HepG2 (cell line): ENCODE data around the gene PIK3CD. TPM values are rescaled to one million over a fixed set of nuclear protein-coding genes. Genes with fewer than 3 reads are reported as not detected.

Experiments used
- ATAC-seq: fragments of 200-7000 bp; cut with Tn5 transposase; 3 replicates; pipeline ENCODE4 v1.9.1; 2020; ENCODE audit warnings: mild to moderate bottlenecking, moderate library complexity
- BruUV-seq: library from RNA; stranded (reverse); fragments of 400-500 nt; replicated peaks from 2 replicates; lab custom pipeline; 2021; lab: Mats Ljungman, UMichigan
- CTCF ChIA-PET: fragments of 300-600 bp; formaldehyde crosslinking; extraction: SDS; loops from one replicate; lab custom pipeline; 2021; ENCODE audit warnings: low total read pairs, inconsistent platforms, low intra/inter-chr PET ratio; lab: Yijun Ruan, JAX
- POLR2A ChIA-PET: fragments of 350-600 bp; sonication (Branson Sonifier 250); formaldehyde crosslinking; loops from one replicate; lab custom pipeline; 2020; ENCODE audit warnings: antibody characterized with exemption, inconsistent platforms; lab: Yijun Ruan, JAX
- DNase-seq: peaks from one replicate; pipeline ENCODE4 v3.0.0-alpha.2; 2015; ENCODE audit warnings: low spot score
- FAIRE-seq: peaks from 3 replicates; lab custom pipeline; 2011; peaks lifted over from hg19 to GRCh38; lab: Jason Lieb, UNC
- H2AFZ ChIP-seq: one replicate; pipeline ENCODE4 v1.6.1; 2011; ENCODE audit warnings: low read length, inconsistent platforms
- H3K27ac ChIP-seq: fragments of 300-600 bp; 3 replicates; pipeline ENCODE4 v1.8.0; 2011; ENCODE audit warnings: mixed run types, mild to moderate bottlenecking, mixed read lengths, low read length, inconsistent platforms; ENCODE audit not compliant: insufficient read depth; ENCODE audit errors: extremely low read length
- H3K27me3 ChIP-seq, 2 experiments: fragments of 200-600 bp in 1 of 2; 2 replicates in 1 of 2; 3 replicates in 1 of 2; pipeline versions ENCODE4 v1.6.0 to v1.8.0; 2011; ENCODE audit warnings: low read length in 2 of 2, mild to moderate bottlenecking in 2 of 2, moderate library complexity in 2 of 2, inconsistent platforms in 1 of 2; ENCODE audit not compliant: insufficient read depth in 2 of 2, control insufficient read depth in 1 of 2
- H3K36me3 ChIP-seq, 2 experiments: fragments of 200-600 bp in 1 of 2; replicated peaks in 1 of 2; 2 replicates in 1 of 2; 3 replicates in 1 of 2; pipeline versions ENCODE4 v1.5.1 to v1.8.0; 2011; ENCODE audit warnings: low read length in 2 of 2, inconsistent platforms in 1 of 2; ENCODE audit not compliant: insufficient read depth in 2 of 2, control insufficient read depth in 1 of 2
- H3K4me1 ChIP-seq: 2 replicates; pipeline ENCODE4 v1.5.1; 2012; ENCODE audit warnings: low read length, inconsistent platforms; ENCODE audit not compliant: insufficient read depth
- H3K4me2 ChIP-seq: 2 replicates; pipeline ENCODE4 v1.6.0; 2011; ENCODE audit warnings: low read depth, low read length, inconsistent platforms
- H3K4me3 ChIP-seq, 3 experiments: fragments of 200-600 bp in 1 of 3; sonication (generic), shearing (Covaris generic) in 1 of 3; replicated peaks in 1 of 3; 2 replicates each; pipeline ENCODE4 v1.5.1; 2011 to 2016; ENCODE audit warnings: low read length in 3 of 3, inconsistent platforms in 2 of 3, low read depth in 2 of 3, mild to moderate bottlenecking in 2 of 3, control low read depth in 1 of 3, mixed read lengths in 1 of 3; ENCODE audit not compliant: insufficient read depth in 1 of 3
- H3K79me2 ChIP-seq: one replicate; pipeline ENCODE4 v1.6.1; 2011; ENCODE audit warnings: low read length, inconsistent platforms; ENCODE audit not compliant: insufficient read depth
- H3K9ac ChIP-seq: 2 replicates; pipeline ENCODE4 v1.6.0; 2011; ENCODE audit warnings: mild to moderate bottlenecking, low read depth, low read length, inconsistent platforms; ENCODE audit not compliant: insufficient read depth
- H3K9me3 ChIP-seq: 2 replicates; pipeline ENCODE4 v1.5.1; 2012; ENCODE audit warnings: mild to moderate bottlenecking, low read length
- H4K20me1 ChIP-seq: 2 replicates; pipeline ENCODE4 v1.6.0; 2011; ENCODE audit warnings: inconsistent platforms, mild to moderate bottlenecking, low read length, moderate library complexity; ENCODE audit not compliant: insufficient read depth
- FOSL1 ChIP-seq: sonication (generic); formaldehyde crosslinking; IDR thresholded peaks from 2 replicates; pipeline ENCODE4 v1.9.0; 2021; ENCODE audit warnings: missing genetic modification reagents, borderline replicate concordance
- HIC2 ChIP-seq: sonication (generic); formaldehyde crosslinking; IDR thresholded peaks from 2 replicates; pipeline ENCODE4 v1.9.0; 2022; ENCODE audit warnings: low read depth, missing genetic modification reagents
- HOXD1 ChIP-seq: sonication (generic); formaldehyde crosslinking; IDR thresholded peaks from 2 replicates; pipeline ENCODE4 v1.5.0; 2020; ENCODE audit warnings: missing genetic modification reagents
- IRF2 ChIP-seq: IDR thresholded peaks from 2 replicates; pipeline ENCODE4 v1.6.1; 2018; ENCODE audit warnings: missing genetic modification reagents, missing compliant biosample characterization
- JUND ChIP-seq: sonication (generic); formaldehyde crosslinking; IDR thresholded peaks from 2 replicates; pipeline ENCODE4 v1.8.0; 2022; ENCODE audit warnings: mild to moderate bottlenecking, missing genetic modification reagents
- NCOA2 ChIP-seq: sonication (generic); formaldehyde crosslinking; IDR thresholded peaks from 2 replicates; pipeline ENCODE4 v1.8.0; 2022; ENCODE audit warnings: inconsistent platforms
- NFYB ChIP-seq: sonication (generic); formaldehyde crosslinking; IDR thresholded peaks from 2 replicates; pipeline ENCODE4 v1.4.0; 2020; ENCODE audit warnings: missing genetic modification reagents
- NKX3-1 ChIP-seq: sonication (generic); formaldehyde crosslinking; IDR thresholded peaks from 2 replicates; pipeline ENCODE4 v1.5.0; 2020; ENCODE audit warnings: missing genetic modification reagents
- PCBP1 ChIP-seq: fragments of 200-400 bp; formaldehyde crosslinking; IDR thresholded peaks from 2 replicates; pipeline ENCODE4 v1.6.1; 2017; ENCODE audit warnings: mild to moderate bottlenecking, low read depth, low read length, borderline replicate concordance
- POLR2A ChIP-seq, 2 experiments: IDR thresholded peaks; 2 replicates each; pipeline ENCODE4 v1.6.1; 2011; ENCODE audit warnings: low read depth in 2 of 2, low read length in 2 of 2, mild to moderate bottlenecking in 1 of 2, moderate library complexity in 1 of 2; ENCODE audit not compliant: insufficient read depth in 1 of 2
- REL ChIP-seq: sonication (generic); formaldehyde crosslinking; conservative IDR thresholded peaks from 2 replicates; pipeline ENCODE4 v1.8.0; 2022; ENCODE audit warnings: mild to moderate bottlenecking, missing genetic modification reagents, moderate library complexity
- RORA ChIP-seq: sonication (generic); formaldehyde crosslinking; IDR thresholded peaks from 2 replicates; pipeline ENCODE4 v1.5.0; 2020; ENCODE audit warnings: mild to moderate bottlenecking, missing genetic modification reagents, moderate library complexity
- SETDB1 ChIP-seq: sonication (generic); formaldehyde crosslinking; IDR thresholded peaks from 2 replicates; pipeline ENCODE4 v1.5.1; 2020; ENCODE audit warnings: missing genetic modification reagents, mild to moderate bottlenecking, borderline replicate concordance
- SP2 ChIP-seq: sonication (generic); formaldehyde crosslinking; IDR thresholded peaks from 2 replicates; pipeline ENCODE4 v1.5.1; 2020; ENCODE audit warnings: mild to moderate bottlenecking, missing genetic modification reagents
- XBP1 ChIP-seq: sonication (generic); formaldehyde crosslinking; IDR thresholded peaks from 2 replicates; pipeline ENCODE4 v1.5.0; 2020; ENCODE audit warnings: missing genetic modification reagents
- ZFP36 ChIP-seq: fragments of 150-350 bp; IDR thresholded peaks from 2 replicates; pipeline ENCODE4 v1.6.1; 2018; ENCODE audit warnings: borderline replicate concordance, low read length, low read depth; ENCODE audit not compliant: partially characterized antibody
- ZNF12 ChIP-seq: sonication (generic); formaldehyde crosslinking; IDR thresholded peaks from 2 replicates; pipeline ENCODE4 v1.5.0; 2020; ENCODE audit warnings: missing genetic modification reagents
- ZNF354B ChIP-seq: sonication (generic); formaldehyde crosslinking; IDR thresholded peaks from 2 replicates; pipeline ENCODE4 v1.8.0; 2022; ENCODE audit warnings: mild to moderate bottlenecking, missing genetic modification reagents
- ZNF567 ChIP-seq: sonication (generic); formaldehyde crosslinking; IDR thresholded peaks from 2 replicates; pipeline ENCODE4 v1.8.1; 2023; ENCODE audit warnings: mild to moderate bottlenecking, missing genetic modification reagents, borderline replicate concordance
- ZNF660 ChIP-seq: sonication (generic); formaldehyde crosslinking; IDR thresholded peaks from 2 replicates; pipeline ENCODE4 v1.5.1; 2020; ENCODE audit warnings: mild to moderate bottlenecking, low read depth, missing genetic modification reagents, borderline replicate concordance
- ZNF841 ChIP-seq: sonication (generic); formaldehyde crosslinking; IDR thresholded peaks from 2 replicates; pipeline ENCODE4 v1.8.1; 2023; ENCODE audit warnings: missing genetic modification reagents, borderline replicate concordance
- ZSCAN31 ChIP-seq: sonication (generic); formaldehyde crosslinking; IDR thresholded peaks from 2 replicates; pipeline ENCODE4 v1.5.0; 2020; ENCODE audit warnings: low read depth, mild to moderate bottlenecking, missing genetic modification reagents
- WGBS: methylation state at CpG from one replicate; pipeline ENCODE4 v1.1.6; 2017; ENCODE audit warnings: low lambda C conversion rate; 5-methylcytosine and 5-hydroxymethylcytosine counted together
- in situ Hi-C: cut with HindIII; loops from 2 replicates; pipeline ENCODE4 v1.10.0; 2017; ENCODE audit warnings: low pct_unique_long_range_greater_than_20kb; ENCODE audit not compliant: extremely low pct_ligation_motif_present
- intact Hi-C: fragments of 100-400 bp; cut with micrococcal nuclease; formaldehyde crosslinking; loops from one replicate; pipeline ENCODE4 v1.10.0; 2022; ENCODE audit not compliant: unreplicated experiment
- polyA plus RNA-seq, 8 experiments: library from polyadenylated mRNA; depleted of rRNA in 3 of 8; stranded (reverse) in 7 of 8; unstranded in 1 of 8; fragments of >200 nt; fragmentation: Illumina TruSeq in 4 of 8; extraction: Trizol in 4 of 8; gene quantifications; 2 replicates each; pipeline versions ENCODE4 v1.2.1 to v1.2.3, GENCODE V29; 2011 to 2016; ENCODE audit warnings: low read depth in 4 of 8, missing spikeins in 1 of 8, mixed read lengths in 1 of 8; ENCODE audit not compliant: insufficient read depth in 1 of 8
- total RNA-seq, 5 experiments: library from RNA; depleted of rRNA; stranded (reverse); fragments of >200 nt; fragmentation: Illumina TruSeq; extraction: Trizol; gene quantifications; 2 replicates each; pipeline ENCODE4 v1.2.3, GENCODE V29; 2016; ENCODE audit warnings: low read depth in 1 of 5

The PIK3CD gene
- total and polyA plus RNA-seq, 2 of the 13 experiments (the other 11 are each of a cell fraction or from before 2014, with no cell fraction given): 7.1 to 10.0 TPM

- H2AFZ ChIP-seq: no peak overlapping the region
- TF ChIP-seq ZNF841: no peak
- TF ChIP-seq FOSL1: no peak
- no peak for TF ChIP-seq HIC2 (CRISPR knock-in tag)
- no peak for TF ChIP-seq REL
- no peak overlapping the region for H3K4me3 ChIP-seq
- CTCF ChIA-PET: no interaction called here
- FAIRE-seq: no peak
- no peak overlapping the region for H3K27ac ChIP-seq
- no TSS peak for BruUV-seq
- peaks cover 9% of the 10 kb centered on the region; the same call in 1 of the 2 replicates for H3K4me1 ChIP-seq
- DNase-seq: no peak
- no peaks in the 10 kb centered on the region for H3K79me2 ChIP-seq
- intact Hi-C loops: no loop called here
- no peaks in the 10 kb centered on the region for H4K20me1 ChIP-seq
- no peak overlapping the region for H3K4me2 ChIP-seq
- peaks cover 0 to 3% of the 10 kb centered on the region in 2 experiments; a peak in 2 of 5 replicates for H3K27me3 ChIP-seq
- no peak overlapping the region for H3K9ac ChIP-seq
- H3K9me3 ChIP-seq: no peaks in the 10 kb centered on the region
- POLR2A ChIA-PET: interaction anchor here (0.7 kb wide), 1 partner anchor 12 kb away, joined by 3 read pairs; no protein-coding TSS in a partner anchor
- in situ Hi-C loops: no loop called here
- ATAC-seq: no peak
- WGBS: 75% methylated on average over 9 of the region's 9 CpGs
- no peaks in the 10 kb centered on the region for H3K36me3 ChIP-seq
Observed at GRCh38 chr1:9665193-9665592, 13.7 kb downstream of the PIK3CD start.

- Histone ChIP-seq H3K36me3 (no peaks in the 10 kb centered on the region), H3K9me3 (no peaks in the 10 kb centered on the region), H2AFZ (no peak overlapping the region), H4K20me1 (no peaks in the 10 kb centered on the region), H3K27me3 (peaks cover 0 to 12% of the 10 kb centered on the region in 2 experiments; a peak in 2 of 5 replicates), H3K79me2 (no peaks in the 10 kb centered on the region), H3K4me2 (no peak overlapping the region), H3K4me1 (peaks cover 18% of the 10 kb centered on the region), H3K4me3 (no peak overlapping the region), H3K27ac (no peak overlapping the region), H3K9ac (no peak overlapping the region)
- no TSS peak for BruUV-seq
- intact Hi-C loops (no loop called here), in situ Hi-C loops (no loop called here)
- FAIRE-seq: no peak
- no peak for ATAC-seq
- TF ChIP-seq PCBP1 (no peak), NCOA2 (CRISPR knock-in tag) (no peak), SETDB1 (CRISPR knock-in tag) (no peak), ZFP36 (no peak), HOXD1 (CRISPR knock-in tag) (no peak), ZNF660 (CRISPR knock-in tag) (no peak), ZSCAN31 (no peak), ZNF354B (CRISPR knock-in tag) (no peak), RORA (no peak), ZNF12 (CRISPR knock-in tag) (no peak), ZNF567 (CRISPR knock-in tag) (no peak), NFYB (no peak), XBP1 (no peak), JUND (CRISPR knock-in tag) (no peak), NKX3-1 (CRISPR knock-in tag) (no peak), POLR2A (IDR thresholded peaks at IDR 0.05; ENCODE audit: insufficient read depth in 1 of 2, low read depth in 2 of 2, low read length in 2 of 2) (no peak), SP2 (no peak), IRF2 (CRISPR knock-in tag) (no peak)
- ChIA-PET POLR2A (no interaction called here), CTCF (no interaction called here)
- WGBS: 4% methylated on average over 2 of the region's 2 CpGs
- no peak for DNase-seq
Observed at GRCh38 chr1:9668080-9668479, 16.5 kb downstream of the PIK3CD start.
